GM12891 (cell line): ENCODE measurements around the gene CDCP1.
"Not testable (repeated sequence)": the region's sequence is repeated elsewhere in the genome, so short reads cannot be mapped to it uniquely, and the experiment has no call there.

ENCODE experiments used
- DNase-seq: peaks from one replicate; pipeline ENCODE4 v3.0.0; 2011; ENCODE audit warnings: low spot score; ENCODE audit not compliant: insufficient read length
- FAIRE-seq: peaks from 2 replicates; lab custom pipeline; 2011; peaks lifted over from hg19 to GRCh38; lab: Jason Lieb, UNC
- PAX5 ChIP-seq: IDR thresholded peaks from 2 replicates; pipeline ENCODE4 v1.6.1; 2011; ENCODE audit warnings: low read length, moderate library complexity, mild to moderate bottlenecking; ENCODE audit not compliant: insufficient read depth, severe bottlenecking
- POLR2A ChIP-seq: IDR thresholded peaks from 2 replicates; pipeline ENCODE4 v1.6.1; 2011; ENCODE audit warnings: low read depth, low read length, control low read depth
- POLR2AphosphoS5 ChIP-seq: IDR thresholded peaks from 2 replicates; pipeline ENCODE4 v1.6.1; 2011; ENCODE audit warnings: low read depth, low read length, control low read depth
- POU2F2 ChIP-seq: IDR thresholded peaks from 2 replicates; pipeline ENCODE4 v1.6.1; 2011; ENCODE audit warnings: low read depth, mild to moderate bottlenecking, control low read depth, low read length, moderate library complexity
- SPI1 ChIP-seq: IDR thresholded peaks from 2 replicates; pipeline ENCODE4 v1.6.1; 2011; ENCODE audit warnings: low read depth, low read length, control low read depth
- TAF1 ChIP-seq: IDR thresholded peaks from 2 replicates; pipeline ENCODE4 v1.6.1; 2011; ENCODE audit warnings: low read depth, low read length, control low read depth

The CDCP1 gene

DNA sequence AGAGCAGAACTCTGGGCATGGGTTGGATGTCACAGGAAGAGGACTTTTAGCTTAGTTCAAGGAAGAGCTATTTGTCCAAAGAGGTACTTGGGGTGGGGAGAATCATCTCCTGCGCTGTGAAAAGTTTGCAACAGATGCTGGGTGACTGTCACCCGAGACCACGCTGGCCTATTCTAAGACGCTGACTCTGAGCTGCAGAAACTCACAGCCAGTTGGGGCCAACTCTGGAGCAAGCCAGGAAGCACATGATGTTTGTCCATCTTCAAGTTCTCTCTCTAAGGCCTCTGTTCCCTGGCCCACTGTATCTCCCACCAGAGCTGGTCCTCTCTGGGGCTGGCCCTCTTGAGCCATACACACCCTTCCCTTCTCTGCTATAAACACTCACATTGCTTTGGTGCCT lies 17.9 kb upstream of the CDCP1 start:
- no peak for FAIRE-seq
- TF ChIP-seq PAX5 (no peak), SPI1 (no peak), POU2F2 (no peak), POLR2A (no peak), TAF1 (no peak), POLR2AphosphoS5 (no peak)
- DNase-seq, result no peak

DNA sequence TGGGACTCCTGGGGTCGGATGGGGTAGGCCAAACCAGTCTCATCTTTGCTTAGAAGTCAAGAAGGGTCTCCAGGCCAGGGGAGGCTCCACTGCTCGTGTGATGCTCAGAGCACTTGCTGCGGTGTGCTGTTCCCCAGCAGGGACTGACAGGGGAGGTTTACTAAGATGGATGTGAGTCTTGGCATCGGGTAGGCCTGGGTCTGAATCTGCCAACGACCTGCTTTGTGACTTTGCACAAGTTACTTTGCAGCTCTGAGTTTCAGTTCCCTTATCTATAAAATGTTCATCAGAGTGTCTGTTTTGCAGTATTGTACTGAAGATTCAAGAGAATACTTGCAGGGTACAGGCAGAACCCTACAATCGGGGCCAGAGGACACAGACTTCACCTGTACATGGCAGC lies 17.3 kb upstream of the CDCP1 start:
- DNase-seq, result no peak
- FAIRE-seq, result no peak
- TF ChIP-seq SPI1, result peak; percentile 93
- TF ChIP-seq POLR2AphosphoS5, result no peak

DNA sequence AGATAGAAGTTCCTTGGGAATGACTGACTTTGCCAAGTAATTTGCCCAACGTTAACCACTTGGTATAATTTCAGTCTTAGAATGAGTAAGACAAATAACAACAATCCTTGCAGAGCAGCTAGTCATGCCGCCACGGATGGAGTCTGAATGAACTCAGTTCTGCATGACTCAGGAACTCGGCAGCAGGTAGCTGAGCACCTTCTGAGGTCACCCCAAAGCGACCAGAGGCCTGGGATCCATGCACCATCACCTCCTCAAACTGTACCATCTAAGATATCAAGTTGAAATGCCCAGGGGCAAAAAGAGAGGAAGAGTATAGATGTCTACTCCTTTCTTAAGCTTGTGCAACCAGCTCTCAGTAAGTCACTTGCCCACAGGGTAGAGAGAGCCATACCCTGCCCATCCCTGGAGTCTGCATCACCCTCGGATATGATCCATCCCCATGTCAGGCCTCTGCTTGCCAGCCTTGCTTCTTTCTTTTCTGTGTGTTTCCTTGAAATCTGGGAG lies 8.5 kb upstream of the CDCP1 start:
- TF ChIP-seq TAF1, result no peak
- no peak for TF ChIP-seq POLR2A
- no peak for TF ChIP-seq SPI1
- no peak for TF ChIP-seq POLR2AphosphoS5
- no peak for TF ChIP-seq POU2F2
- no peak for TF ChIP-seq PAX5
- no peak for DNase-seq
- FAIRE-seq, result no peak

DNA sequence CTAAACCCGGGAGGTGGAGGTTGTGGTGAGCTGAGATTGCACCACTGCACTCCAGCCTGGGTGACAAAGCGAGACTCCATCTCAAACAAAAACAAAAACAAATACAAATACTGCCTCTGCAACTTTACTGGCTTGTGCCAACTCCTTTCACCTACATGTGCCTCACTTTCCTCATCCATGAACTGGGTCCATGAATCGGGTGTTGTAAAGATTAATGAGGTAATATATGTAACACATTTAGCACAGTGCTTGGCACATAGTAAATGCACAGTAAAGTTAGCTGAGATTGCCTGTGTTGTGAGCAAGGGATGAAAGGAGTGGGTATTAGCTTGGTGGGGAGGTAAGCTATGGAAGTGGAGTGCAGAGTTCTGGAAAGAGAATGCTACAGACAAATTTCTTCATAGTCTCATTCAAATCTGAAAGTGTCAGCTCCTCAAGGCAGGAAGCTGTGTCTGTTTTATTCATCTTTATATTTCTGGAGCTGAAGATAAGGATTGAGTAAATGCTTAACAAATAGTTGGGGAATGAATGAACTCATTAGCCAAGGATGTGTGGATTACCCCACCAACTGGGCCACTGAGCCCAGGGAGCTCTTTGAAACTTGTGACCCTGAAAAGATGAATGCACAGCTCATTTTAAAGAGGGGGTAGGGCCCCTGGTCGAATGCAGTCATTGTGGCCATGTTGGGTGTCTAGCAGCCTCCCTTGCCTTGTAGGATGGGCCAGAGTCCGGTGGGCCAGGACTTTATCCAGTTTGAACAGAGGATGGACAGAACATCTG lies 7.7 kb upstream of the CDCP1 start:
- DNase-seq (no peak), FAIRE-seq (no peak)
- TF ChIP-seq SPI1, result no peak
- no peak for TF ChIP-seq POLR2A
- no peak for TF ChIP-seq POU2F2
- TF ChIP-seq POLR2AphosphoS5, result no peak
- no peak for TF ChIP-seq TAF1
- TF ChIP-seq PAX5, result no peak

DNA sequence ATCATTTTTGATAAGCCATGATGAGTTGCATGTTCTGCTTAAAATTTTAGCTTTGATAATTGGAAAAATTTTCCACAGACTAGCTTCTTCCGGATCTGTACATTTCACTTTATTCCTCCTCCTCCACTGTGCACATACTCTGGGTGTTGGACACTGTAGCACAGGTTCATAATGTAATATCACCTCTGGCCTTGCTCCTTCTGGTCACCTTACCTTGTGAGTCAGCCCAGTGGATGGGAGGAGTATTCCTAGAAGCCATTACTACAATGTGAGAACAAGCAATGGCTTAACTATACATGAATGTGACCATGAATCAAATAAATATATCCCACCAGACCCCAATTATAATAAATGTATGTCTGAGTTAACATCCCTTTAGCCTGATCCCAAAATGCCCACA lies 6.1 kb upstream of the CDCP1 start:
- DNase-seq (no peak), FAIRE-seq (no peak)
- TF ChIP-seq PAX5, result no peak
- no peak for TF ChIP-seq POLR2AphosphoS5
- no peak for TF ChIP-seq SPI1

DNA sequence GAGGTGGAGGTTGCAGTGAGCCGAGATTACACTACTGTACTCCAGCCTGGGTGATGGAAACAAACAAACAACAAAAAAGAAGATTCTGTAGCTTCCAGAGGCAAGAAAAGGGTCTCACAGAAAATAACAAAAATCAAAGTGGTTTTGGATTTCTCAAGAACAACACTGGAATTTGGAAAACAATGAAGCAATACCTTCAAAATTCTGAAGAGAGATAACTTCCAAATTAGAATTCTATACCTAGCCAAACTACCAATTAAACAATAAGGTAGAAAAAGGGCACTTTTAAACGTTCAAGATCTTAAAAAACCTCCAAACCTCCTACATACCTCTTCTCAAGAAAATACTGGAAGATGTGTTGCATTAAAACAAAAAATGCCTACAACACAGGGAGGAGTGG lies 4.9 kb upstream of the CDCP1 start:
- TF ChIP-seq PAX5 (no peak), POLR2A (no peak), SPI1 (no peak), POLR2AphosphoS5 (no peak), POU2F2 (no peak), TAF1 (no peak)
- no peak for DNase-seq
- FAIRE-seq, result no peak

DNA sequence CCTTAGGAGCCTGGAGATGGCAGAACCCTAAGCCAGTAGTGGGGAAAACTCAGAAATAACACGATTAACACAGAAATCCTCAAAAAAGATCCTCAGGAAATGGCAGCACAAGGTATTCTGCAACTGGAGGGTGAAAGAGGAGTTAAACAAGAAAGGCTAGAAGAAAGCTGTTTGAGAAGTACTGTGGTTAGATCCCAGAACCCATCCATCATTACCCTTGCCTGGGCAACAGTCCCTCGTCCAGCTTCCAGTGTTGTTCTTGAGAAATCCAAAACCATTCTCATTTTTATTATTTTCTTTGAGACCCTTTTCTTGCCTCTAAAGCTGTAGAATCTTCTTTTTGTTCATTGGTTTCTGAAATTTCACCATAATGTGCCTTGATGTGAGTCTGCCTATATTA lies 2.7 kb upstream of the CDCP1 start:
- no peak for DNase-seq
- FAIRE-seq, result no peak
- TF ChIP-seq TAF1 (no peak), SPI1 (no peak), POU2F2 (no peak), PAX5 (no peak), POLR2A (no peak), POLR2AphosphoS5 (no peak)

DNA sequence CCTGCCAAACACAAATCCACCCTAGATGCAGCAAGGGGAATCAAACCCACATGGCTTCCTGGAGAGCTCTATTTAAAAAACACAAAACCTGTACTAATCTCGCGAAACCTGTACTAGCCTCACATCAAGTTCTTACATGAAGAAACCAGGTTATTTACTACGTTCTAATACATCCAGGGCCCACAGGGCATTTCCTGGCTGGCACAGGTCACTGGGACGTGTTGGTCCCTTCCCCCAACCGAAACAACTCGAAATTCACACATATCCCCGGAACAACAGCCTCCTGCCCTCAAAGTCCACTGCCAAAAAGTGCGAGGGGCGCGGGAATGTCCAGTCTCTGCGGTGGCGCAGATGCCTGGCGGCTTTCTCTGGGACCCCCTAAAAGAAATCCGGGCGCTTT lies 955 bp downstream of the CDCP1 start:
- FAIRE-seq, result no peak
- TF ChIP-seq PAX5 (no peak), POLR2A (no peak), TAF1 (no peak), POLR2AphosphoS5 (no peak), SPI1 (no peak), POU2F2 (no peak)
- DNase-seq, result no peak

DNA sequence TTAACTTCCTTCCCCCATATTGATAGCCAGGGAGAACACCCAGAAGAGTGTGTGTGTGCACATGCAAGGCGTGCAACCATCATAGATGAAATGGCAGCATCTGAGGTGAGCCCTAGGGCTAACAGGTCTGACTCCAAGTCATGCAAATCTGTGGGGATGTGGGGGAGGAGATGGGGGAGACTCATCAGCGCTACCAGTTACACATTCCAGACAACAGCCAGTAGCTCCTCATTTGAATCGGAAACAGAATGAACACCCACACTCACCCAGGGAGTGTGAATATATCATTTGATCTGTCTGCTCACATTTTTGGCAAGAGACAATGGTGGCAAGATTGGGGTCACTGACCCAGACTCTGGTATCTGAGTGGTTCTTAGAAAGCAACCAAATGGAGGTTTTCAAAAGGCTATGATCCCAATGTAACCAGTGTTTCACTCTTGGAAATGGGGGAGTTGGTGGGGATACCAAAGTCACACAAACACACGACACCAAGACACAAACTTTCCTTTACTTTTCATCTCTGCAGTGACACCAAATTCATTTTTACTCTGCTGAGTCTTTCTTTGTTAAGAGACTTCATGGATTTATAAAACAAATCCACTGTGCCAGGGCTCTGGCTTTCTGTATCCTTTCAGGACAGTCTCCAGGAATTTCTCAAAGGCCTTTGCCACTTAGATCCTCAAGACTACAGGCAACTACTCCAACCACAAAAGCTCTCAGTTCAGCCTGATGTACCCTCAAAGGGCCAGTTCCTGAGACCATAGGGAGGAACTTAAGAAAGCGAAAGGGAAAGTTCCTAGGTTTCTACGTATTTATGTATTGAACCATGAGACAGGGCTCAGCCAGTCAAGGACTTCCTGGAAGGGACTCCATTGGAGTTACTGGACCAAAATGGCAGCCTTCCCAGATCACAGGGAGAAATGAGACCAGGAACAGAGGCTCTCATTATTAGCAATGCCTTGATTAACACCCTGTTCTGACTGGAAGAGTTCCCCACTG lies 2.2 kb downstream of the CDCP1 start:
- DNase-seq (no peak), FAIRE-seq (no peak)
- no peak for TF ChIP-seq SPI1
- TF ChIP-seq POU2F2, result no peak
- TF ChIP-seq POLR2AphosphoS5, result no peak
- no peak for TF ChIP-seq POLR2A
- TF ChIP-seq PAX5, result no peak
- no peak for TF ChIP-seq TAF1

DNA sequence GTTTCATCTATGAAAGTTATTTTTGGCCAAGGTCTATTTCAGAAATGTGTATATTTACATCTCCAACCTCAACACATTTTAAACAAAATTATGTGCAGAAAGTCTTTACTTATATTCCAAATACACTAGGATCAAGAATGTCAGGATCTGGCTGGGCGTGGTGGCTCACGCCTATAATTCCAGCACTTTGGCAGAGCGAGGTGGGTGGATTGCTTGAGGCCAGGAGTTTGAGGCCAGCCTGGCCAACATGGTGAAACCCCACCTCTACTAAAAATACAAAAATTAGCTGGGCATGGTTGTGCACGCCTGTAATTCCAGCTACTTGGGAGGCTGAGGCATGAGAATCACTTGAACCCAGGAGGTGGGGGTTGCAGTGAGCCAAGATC lies 5.4 kb downstream of the CDCP1 start:
- FAIRE-seq, DNase-seq: not testable (repeated sequence)
